HepG2 (cell line): ENCODE measurements around the gene KLHL35. TPM values are rescaled to one million over a fixed set of nuclear protein-coding genes. Genes with fewer than 3 reads are reported as not detected.

Experiments
- ARID4A ChIP-seq: sonication (generic); formaldehyde crosslinking; IDR thresholded peaks from 2 replicates; pipeline ENCODE4 v1.5.0; 2020; ENCODE audit warnings: mild to moderate bottlenecking, missing genetic modification reagents, borderline replicate concordance
- EEA1 ChIP-seq: sonication (generic); formaldehyde crosslinking; IDR thresholded peaks from 2 replicates; pipeline ENCODE4 v1.5.1; 2020; ENCODE audit warnings: mild to moderate bottlenecking, missing genetic modification reagents, borderline replicate concordance
- FLYWCH1 ChIP-seq: sonication (generic); formaldehyde crosslinking; IDR thresholded peaks from 2 replicates; pipeline ENCODE4 v1.8.1; 2023; ENCODE audit warnings: mild to moderate bottlenecking, missing genetic modification reagents
- GATA4 ChIP-seq: sonication (generic); IDR thresholded peaks from 2 replicates; pipeline ENCODE4 v1.6.1; 2016; ENCODE audit warnings: antibody characterized with exemption, low read depth, borderline replicate concordance
- KLF15 ChIP-seq: sonication (generic); formaldehyde crosslinking; IDR thresholded peaks from 2 replicates; pipeline ENCODE4 v1.8.1; 2023; ENCODE audit warnings: borderline replicate concordance, mild to moderate bottlenecking, inconsistent platforms, missing genetic modification reagents, mixed read lengths
- REPIN1 ChIP-seq: sonication (generic); formaldehyde crosslinking; IDR thresholded peaks from 2 replicates; pipeline ENCODE4 v1.8.0; 2022; ENCODE audit warnings: missing genetic modification reagents, low read depth, mild to moderate bottlenecking, borderline replicate concordance
- SIX4 ChIP-seq: sonication (generic); formaldehyde crosslinking; IDR thresholded peaks from 2 replicates; pipeline ENCODE4 v1.4.0; 2020; ENCODE audit warnings: missing genetic modification reagents
- SOX5 ChIP-seq: IDR thresholded peaks from 2 replicates; pipeline ENCODE4 v1.6.1; 2016; ENCODE audit warnings: borderline replicate concordance
- ZBTB20 ChIP-seq: sonication (generic); formaldehyde crosslinking; IDR thresholded peaks from 2 replicates; pipeline ENCODE4 v1.8.1; 2023; ENCODE audit warnings: missing genetic modification reagents, low read depth, mild to moderate bottlenecking, borderline replicate concordance
- ZFP37 ChIP-seq: sonication (generic); formaldehyde crosslinking; IDR thresholded peaks from 2 replicates; pipeline ENCODE4 v1.4.0; 2020; ENCODE audit warnings: missing genetic modification reagents, borderline replicate concordance
- ZNF260 ChIP-seq: sonication (generic); formaldehyde crosslinking; IDR thresholded peaks from 2 replicates; pipeline ENCODE4 v1.4.0; 2020; ENCODE audit warnings: missing genetic modification reagents, low read depth, mild to moderate bottlenecking, borderline replicate concordance
- ZNF367 ChIP-seq: sonication (generic); formaldehyde crosslinking; IDR thresholded peaks from 2 replicates; pipeline ENCODE4 v1.4.0; 2020; ENCODE audit warnings: missing genetic modification reagents, borderline replicate concordance
- ZNF609 ChIP-seq: sonication (generic); formaldehyde crosslinking; IDR thresholded peaks from 2 replicates; pipeline ENCODE4 v1.4.0; 2020; ENCODE audit warnings: mild to moderate bottlenecking, missing genetic modification reagents, borderline replicate concordance
- ZNF724P ChIP-seq: sonication (generic); formaldehyde crosslinking; IDR thresholded peaks from 2 replicates; pipeline ENCODE4 v1.8.0; 2022; ENCODE audit warnings: missing genetic modification reagents, borderline replicate concordance
- ZNF816 ChIP-seq: sonication (generic); formaldehyde crosslinking; IDR thresholded peaks from 2 replicates; pipeline ENCODE4 v1.8.0; 2022; ENCODE audit warnings: missing genetic modification reagents, mild to moderate bottlenecking, borderline replicate concordance
- polyA plus RNA-seq, 8 experiments: library from polyadenylated mRNA; depleted of rRNA in 3 of 8; stranded (reverse) in 7 of 8; unstranded in 1 of 8; fragments of >200 nt; fragmentation: Illumina TruSeq in 4 of 8; extraction: Trizol in 4 of 8; gene quantifications; 2 replicates each; pipeline versions ENCODE4 v1.2.1 to v1.2.3, GENCODE V29; 2011 to 2016; ENCODE audit warnings: low read depth in 4 of 8, missing spikeins in 1 of 8, mixed read lengths in 1 of 8; ENCODE audit not compliant: insufficient read depth in 1 of 8
- total RNA-seq, 5 experiments: library from RNA; depleted of rRNA; stranded (reverse); fragments of >200 nt; fragmentation: Illumina TruSeq; extraction: Trizol; gene quantifications; 2 replicates each; pipeline ENCODE4 v1.2.3, GENCODE V29; 2016; ENCODE audit warnings: low read depth in 1 of 5
- TF ChIP-seq, protein P1 (sequence below): IDR thresholded peaks from 2 replicates; pipeline ENCODE4 v1.6.1; 2016; ENCODE audit warnings: low read depth, borderline replicate concordance

Gene KLHL35
- total and polyA plus RNA-seq, 2 of the 13 experiments (the other 11 are each of a cell fraction or from before 2014, with no cell fraction given), result not detected

- TF ChIP-seq ZNF724P (CRISPR knock-in tag) (no peak), ZNF816 (CRISPR knock-in tag) (no peak; the same call in 1 of the 2 replicates), ARID4A (CRISPR knock-in tag) (peak; percentile 94), ZNF260 (CRISPR knock-in tag) (no peak), KLF15 (CRISPR knock-in tag) (peak; percentile 80; the same call in 1 of the 2 replicates), ZFP37 (CRISPR knock-in tag) (peak; percentile 71; the same call in 1 of the 2 replicates), ZNF609 (CRISPR knock-in tag) (peak; percentile 70; the same call in 1 of the 2 replicates), SIX4 (peak; percentile 61; the same call in 1 of the 2 replicates), FLYWCH1 (CRISPR knock-in tag) (no peak; the same call in 1 of the 2 replicates), GATA4 (peak; percentile 83; the same call in 1 of the 2 replicates), ZBTB20 (peak; percentile 68; the same call in 1 of the 2 replicates), SOX5 (CRISPR knock-in tag) (peak; percentile 62; the same call in 1 of the 2 replicates), REPIN1 (peak; percentile 68; the same call in 1 of the 2 replicates), ZNF367 (CRISPR knock-in tag) (peak; percentile 57; the same call in 1 of the 2 replicates), EEA1 (CRISPR knock-in tag) (no peak)
- TF ChIP-seq, protein P1, sequence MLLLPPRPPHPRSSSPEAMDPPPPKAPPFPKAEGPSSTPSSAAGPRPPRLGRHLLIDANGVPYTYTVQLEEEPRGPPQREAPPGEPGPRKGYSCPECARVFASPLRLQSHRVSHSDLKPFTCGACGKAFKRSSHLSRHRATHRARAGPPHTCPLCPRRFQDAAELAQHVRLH (CRISPR knock-in tag), result peak; percentile 94; the same call in 1 of the 2 replicates
Observed at GRCh38 chr11:75399344-75400145, 33.5 kb downstream of the KLHL35 start, which contains the start of gene RPS3 (continued).
